Measurements from ENCODE around the gene WDR73.
A peak's percentile ranks its signal among the peaks of the same experiment; 100 is the strongest.

The WDR73 gene

DNA sequence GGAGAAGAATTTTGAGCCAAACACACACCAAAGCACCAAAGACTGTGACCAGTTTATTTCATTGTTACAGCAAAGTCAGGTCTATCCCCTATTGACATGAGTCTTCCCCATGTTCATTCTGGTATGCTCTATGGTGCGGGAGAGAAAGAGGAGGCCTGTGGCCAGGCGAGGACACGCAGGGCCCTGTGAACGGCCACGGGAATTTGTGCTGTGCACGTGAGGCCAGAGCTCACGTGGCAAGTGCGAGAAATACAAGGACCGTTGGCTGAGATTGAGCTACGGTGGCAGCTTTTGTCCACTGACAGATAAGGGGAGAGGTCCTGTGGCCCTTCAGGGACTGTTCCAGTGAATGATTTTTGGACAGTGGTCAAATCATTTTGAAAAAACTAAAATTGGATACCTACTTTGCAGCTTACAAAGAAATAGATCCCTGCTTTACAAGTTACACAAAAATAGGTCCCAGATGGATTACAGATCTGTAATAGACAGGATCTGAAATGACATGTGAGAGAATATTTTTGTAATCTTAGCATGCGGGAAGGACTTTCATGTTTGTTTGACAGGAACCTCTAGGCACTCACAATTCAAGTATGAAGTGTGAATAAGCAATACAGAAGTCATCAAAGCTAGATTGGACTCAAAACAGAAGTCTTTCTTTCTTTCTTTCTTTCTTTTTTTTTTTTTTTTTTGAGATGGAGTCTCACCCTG, 44.1 kb downstream of the WDR73 start:
- no peak for DNase-seq

GRCh38 chr15:84608707-84609284, 45.3 kb downstream of the WDR73 start:
- no peak for DNase-seq

GRCh38 chr15:84606653-84607120, 47.4 kb downstream of the WDR73 start:
- DNase-seq, result no peak

- DNase-seq, result no peak
These were observed 48.6 kb downstream of the WDR73 start for GRCh38 chr15:84605554-84605882.

DNA sequence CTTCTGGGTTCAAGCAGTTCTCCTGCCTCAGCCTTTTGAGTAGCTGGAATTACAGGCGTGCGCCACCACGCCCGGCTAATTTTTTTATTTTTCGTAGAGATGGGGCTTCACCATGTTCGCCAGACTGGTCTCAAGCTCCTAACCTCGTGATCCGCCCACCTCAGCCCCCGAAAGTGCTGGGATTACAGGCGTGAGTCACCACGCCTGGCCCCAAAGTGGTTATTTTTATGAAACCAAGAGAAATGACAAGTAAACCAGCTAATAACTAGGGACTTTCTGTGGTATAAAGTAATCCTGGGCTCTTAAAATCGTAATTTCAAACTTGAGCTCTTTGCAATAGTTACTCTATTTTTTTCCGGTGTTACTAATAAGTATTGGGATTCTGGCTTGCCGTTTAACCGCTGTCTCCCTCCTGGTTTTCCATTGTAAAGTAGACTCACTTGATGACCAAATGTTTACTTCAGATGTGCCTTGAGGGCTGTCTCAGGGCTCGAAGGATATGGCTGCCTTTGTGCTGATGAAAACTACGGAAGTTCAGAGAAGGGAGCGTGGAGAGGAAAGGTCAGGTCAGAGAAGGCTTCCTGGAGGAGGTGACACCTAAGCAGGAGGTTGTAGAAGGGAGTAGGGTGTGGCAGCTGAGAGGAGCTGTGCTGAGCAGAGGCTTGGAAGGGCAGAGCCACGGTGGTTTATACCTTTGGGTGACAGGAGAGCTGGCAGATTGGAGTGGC, 49.1 kb downstream of the WDR73 start:
- DNase-seq, result no peak

DNA sequence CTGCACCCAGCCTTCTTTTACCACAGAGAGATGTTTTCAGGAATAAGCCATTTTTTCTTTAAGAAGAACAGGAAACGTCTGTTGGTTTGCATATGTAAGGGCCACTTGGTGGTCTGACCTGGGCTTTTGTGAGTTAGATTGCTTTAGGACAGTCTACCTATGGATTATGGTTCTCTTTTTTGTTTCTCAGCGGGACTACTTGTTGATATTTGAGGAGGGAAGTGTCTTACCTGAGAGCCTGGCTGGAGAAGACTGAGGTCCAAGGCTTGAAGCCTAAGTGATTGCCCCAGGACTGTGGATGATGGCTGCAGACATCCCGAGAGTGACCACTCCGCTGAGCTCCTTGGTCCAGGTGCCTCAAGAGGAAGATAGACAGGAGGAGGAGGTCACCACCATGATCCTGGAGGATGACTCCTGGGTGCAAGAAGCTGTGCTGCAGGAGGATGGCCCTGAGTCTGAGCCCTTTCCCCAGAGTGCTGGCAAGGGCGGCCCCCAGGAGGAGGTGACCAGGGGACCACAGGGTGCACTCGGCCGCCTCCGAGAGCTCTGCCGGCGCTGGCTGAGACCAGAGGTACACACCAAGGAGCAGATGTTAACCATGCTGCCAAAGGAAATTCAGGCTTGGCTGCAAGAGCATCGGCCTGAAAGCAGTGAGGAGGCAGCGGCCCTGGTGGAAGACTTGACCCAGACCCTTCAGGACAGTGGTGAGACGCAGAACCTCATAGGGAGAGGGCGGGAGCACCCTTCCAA, 50.3 kb downstream of the WDR73 start:
- DNase-seq, result no peak

DNA sequence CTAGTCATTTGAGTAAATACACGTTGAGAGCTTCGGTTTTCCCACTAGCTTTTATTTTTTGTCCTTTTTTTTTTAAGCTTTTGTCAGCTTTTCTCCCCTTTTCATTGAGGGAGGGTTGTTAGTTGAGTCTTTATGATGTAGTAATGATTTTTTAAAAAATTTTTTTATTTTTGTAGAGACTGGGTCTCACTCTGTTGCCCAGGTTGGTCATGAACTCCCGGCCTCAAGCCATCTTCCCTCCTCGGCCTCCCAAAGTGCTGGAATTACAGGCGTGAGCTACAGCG, 52.6 kb downstream of the WDR73 start:
- DNase-seq, result no peak

- peak; percentile 57 to 90 for DNase-seq
These were observed 53.2 kb downstream of the WDR73 start, which contains the start of gene ZSCAN2 for GRCh38 chr15:84600687-84601554. TSS of gene ZSCAN2 (plus strand) at chr15:84601009. CDS start at chr15:84603928, 2,919 bp downstream.

DNA sequence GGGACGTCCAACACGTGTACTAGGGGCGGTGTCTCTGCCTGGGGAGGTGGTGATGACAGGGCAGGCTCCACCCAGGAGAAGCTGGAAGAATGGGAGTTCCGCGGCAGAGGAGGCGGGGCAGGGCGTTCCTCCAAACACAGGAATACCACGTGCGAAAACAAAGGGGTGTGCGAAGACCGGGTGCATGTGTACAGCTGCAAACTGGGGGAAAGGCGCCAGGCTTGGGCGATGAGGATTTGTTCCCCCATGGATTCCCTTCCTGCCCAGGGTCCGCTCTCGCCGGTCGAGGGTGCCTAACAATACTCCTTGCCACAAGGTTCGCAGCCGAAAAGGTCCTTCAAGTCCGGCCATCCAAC, 53.8 kb downstream of the WDR73 start:
- DNase-seq, result no peak

DNA sequence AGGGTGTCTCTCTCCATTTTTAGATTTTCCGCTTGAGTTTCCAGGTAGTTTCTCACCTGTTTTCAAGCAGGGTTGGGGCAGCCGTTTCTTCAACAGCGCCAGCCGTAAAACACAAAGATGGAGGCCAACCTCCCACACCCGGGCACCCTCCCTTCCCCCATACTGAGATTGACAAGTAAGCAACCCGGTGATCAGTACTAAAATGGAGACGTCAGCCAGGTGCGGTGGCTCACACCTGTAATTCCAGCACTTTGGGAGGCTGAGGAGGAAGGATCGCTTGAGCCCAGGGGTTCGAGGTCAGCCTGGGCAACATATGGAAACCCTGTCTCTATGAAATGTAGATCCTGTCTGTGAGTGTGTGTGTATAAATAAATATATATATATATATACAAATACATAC, 54.2 kb downstream of the WDR73 start:
- DNase-seq, result no peak

DNA sequence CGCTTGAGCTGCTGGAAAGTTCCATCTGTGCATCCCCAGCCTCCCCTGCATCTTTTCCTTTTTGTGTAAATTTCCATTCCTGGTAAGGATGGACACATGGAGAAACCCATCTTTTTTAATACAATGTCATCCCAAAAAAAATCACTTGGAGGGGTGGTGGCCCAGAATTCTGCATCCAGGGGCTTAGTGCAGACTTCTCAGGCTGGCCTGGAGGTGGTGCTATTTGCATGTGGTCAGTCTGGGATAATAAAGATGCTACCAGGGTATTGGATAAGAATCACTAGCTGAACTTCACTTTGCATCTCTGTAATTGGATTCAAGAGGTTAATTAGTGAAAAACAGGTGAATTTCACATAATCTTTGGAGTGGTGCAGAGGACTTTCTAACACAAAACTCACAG, 55.1 kb downstream of the WDR73 start:
- DNase-seq, result no peak

GRCh38 chr15:84598250-84598649, 55.8 kb downstream of the WDR73 start:
- DNase-seq, result no peak

DNA sequence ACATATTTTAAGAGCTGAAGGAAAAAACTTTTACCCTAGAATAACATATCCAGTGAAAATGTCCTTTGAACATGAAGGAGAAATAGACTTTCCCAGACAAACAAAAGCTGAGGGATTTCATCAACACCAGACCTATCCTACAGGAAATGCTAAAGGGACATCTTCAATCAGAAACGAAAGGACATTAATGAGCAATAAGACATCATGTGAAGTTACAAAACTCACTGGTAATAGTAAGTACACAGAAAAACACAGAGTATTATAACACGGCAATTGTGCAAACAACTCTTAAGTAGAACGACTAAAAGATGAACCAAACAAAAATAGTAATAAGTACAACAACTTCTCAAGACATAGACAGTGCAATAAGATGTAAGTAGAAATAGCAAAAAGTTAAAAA, 56.8 kb downstream of the WDR73 start:
- no peak for DNase-seq

GRCh38 chr15:84595660-84596059, 58.4 kb downstream of the WDR73 start:
- DNase-seq, result no peak

GRCh38 chr15:84594617-84595290, 59.3 kb downstream of the WDR73 start:
- no peak for DNase-seq

DNA sequence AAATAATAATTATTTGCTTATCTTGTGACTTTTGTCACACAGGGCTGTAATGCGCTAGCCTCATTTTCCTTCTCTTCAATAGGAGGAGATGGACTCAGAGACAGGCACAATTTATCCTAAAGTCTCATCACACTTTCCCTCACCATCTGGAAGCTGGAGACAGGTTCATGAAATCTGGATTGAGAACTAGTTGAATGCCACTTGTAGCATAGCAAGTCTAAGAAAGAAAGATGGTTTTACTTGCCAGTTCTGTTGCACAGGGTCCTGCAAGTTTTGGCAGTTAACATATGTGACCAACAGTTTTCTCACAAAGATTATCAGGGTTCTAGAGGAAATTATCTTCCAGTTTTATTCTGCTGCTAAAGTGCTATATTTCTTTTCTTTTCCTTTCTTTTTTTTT, 62.3 kb downstream of the WDR73 start:
- DNase-seq, result no peak

DNA sequence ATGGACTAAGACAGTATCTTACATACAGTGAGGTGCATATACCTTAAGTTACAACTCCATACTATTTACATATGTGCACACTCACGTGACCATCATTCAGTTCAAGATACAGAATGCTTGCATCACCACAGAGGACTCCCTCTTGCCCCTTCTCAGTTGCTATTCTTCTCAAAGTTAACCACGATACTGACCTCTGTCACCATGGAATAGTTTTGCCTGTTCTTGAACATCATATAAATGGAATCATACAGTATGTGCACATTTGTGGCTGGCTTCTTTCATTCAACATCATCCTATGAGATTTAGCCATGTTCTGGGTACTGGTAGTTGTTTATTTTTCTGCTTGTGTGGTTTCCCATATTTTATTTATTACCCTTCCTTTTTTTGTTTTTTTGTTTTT, 63.7 kb downstream of the WDR73 start:
- DNase-seq, result no peak

Data from cerebellar nuclear complex (tissue), 1 donor.